H1 (cell line): ENCODE results near the gene TNFRSF11A. TPM values are rescaled to one million over a fixed set of nuclear protein-coding genes. Genes with fewer than 3 reads are reported as not detected.

Experiments used
- CTCF ChIA-PET: fragments of 300-600 bp; sonication (Branson Sonifier 250); formaldehyde crosslinking; loops from one replicate; lab custom pipeline; 2021; ENCODE audit not compliant: partially characterized antibody; lab: Charles Lee
- POLR2A ChIA-PET: fragments of 300-600 bp; sonication (Branson Sonifier 250); formaldehyde crosslinking; loops from one replicate; lab custom pipeline; 2021; ENCODE audit warnings: inconsistent platforms; ENCODE audit not compliant: partially characterized antibody; lab: Charles Lee
- DNase-seq, 2 experiments: peaks; one replicate each; pipeline versions ENCODE4 v3.0.0 to v3.0.0-alpha.2; 2010 to 2022; ENCODE audit warnings: low spot score in 2 of 2, low read depth in 1 of 2, mixed read lengths in 1 of 2
- FAIRE-seq: peaks from 2 replicates; lab custom pipeline; 2011; peaks lifted over from hg19 to GRCh38; lab: Jason Lieb, UNC
- H2AFZ ChIP-seq: 2 replicates; pipeline ENCODE4 v1.8.1; 2012; ENCODE audit warnings: low read length, inconsistent platforms
- H2AK5ac ChIP-seq: 2 replicates; pipeline ENCODE4 v1.6.1; 2013; ENCODE audit warnings: low read depth, low read length
- H2BK120ac ChIP-seq: replicated peaks from 2 replicates; pipeline ENCODE3; 2013; ENCODE audit warnings: low read depth, low read length, inconsistent platforms
- H2BK12ac ChIP-seq: 2 replicates; pipeline ENCODE4 v1.6.1; 2013; ENCODE audit warnings: low read depth, low read length
- H2BK15ac ChIP-seq: 2 replicates; pipeline ENCODE4 v1.6.1; 2013; ENCODE audit warnings: low read length
- H2BK20ac ChIP-seq: 2 replicates; pipeline ENCODE4 v1.6.1; 2013; ENCODE audit warnings: low read length
- H2BK5ac ChIP-seq: 2 replicates; pipeline ENCODE4 v1.6.1; 2013; ENCODE audit warnings: low read depth, low read length
- H3K14ac ChIP-seq: 2 replicates; pipeline ENCODE4 v1.6.1; 2013; ENCODE audit warnings: inconsistent platforms; ENCODE audit not compliant: insufficient read length
- H3K18ac ChIP-seq: 2 replicates; pipeline ENCODE4 v1.6.1; 2013; ENCODE audit warnings: low read length; ENCODE audit errors: extremely low read depth
- H3K23ac ChIP-seq: 2 replicates; pipeline ENCODE4 v1.6.1; 2013; ENCODE audit warnings: inconsistent platforms; ENCODE audit not compliant: insufficient read length
- H3K23me2 ChIP-seq: 2 replicates; pipeline ENCODE4 v1.6.1; 2013; ENCODE audit warnings: low read depth, low read length
- H3K27ac ChIP-seq: 2 replicates; pipeline ENCODE4 v1.6.1; 2011; ENCODE audit warnings: low read depth, low read length, inconsistent platforms
- H3K27me3 ChIP-seq, 4 experiments: replicated peaks in 1 of 4; 1 replicate in 1 of 4; 2 replicates in 3 of 4; pipeline versions ENCODE4 v1.6.1 to v1.8.1; 2011 to 2013; ENCODE audit warnings: low read length in 3 of 4, mild to moderate bottlenecking in 3 of 4, inconsistent platforms in 2 of 4, mixed read lengths in 2 of 4, moderate library complexity in 1 of 4; ENCODE audit not compliant: control insufficient read depth in 3 of 4, insufficient read depth in 3 of 4; ENCODE audit errors: extremely low read depth in 1 of 4
- H3K36me3 ChIP-seq, 4 experiments: 2 replicates each; pipeline versions ENCODE4 v1.6.1 to v1.8.1; 2011 to 2013; ENCODE audit warnings: mild to moderate bottlenecking in 4 of 4, low read length in 3 of 4, moderate library complexity in 2 of 4, control low read depth in 1 of 4, inconsistent platforms in 1 of 4; ENCODE audit not compliant: insufficient read depth in 4 of 4, control insufficient read depth in 2 of 4
- H3K4ac ChIP-seq: replicated peaks from 2 replicates; pipeline ENCODE3; 2013; ENCODE audit warnings: low read length, low read depth, mixed read lengths, inconsistent platforms; ENCODE audit not compliant: insufficient read length
- H3K4me1 ChIP-seq, 4 experiments: replicated peaks in 1 of 4; 1 replicate in 1 of 4; 2 replicates in 3 of 4; pipeline versions ENCODE4 v1.6.1 to v1.8.1; 2011 to 2013; ENCODE audit warnings: low read length in 3 of 4, inconsistent platforms in 2 of 4, mixed read lengths in 1 of 4; ENCODE audit not compliant: insufficient read depth in 4 of 4, control insufficient read depth in 3 of 4
- H3K4me2 ChIP-seq, 2 experiments: 2 replicates each; pipeline versions ENCODE4 v1.6.1 to v1.8.1; 2011 to 2013; ENCODE audit warnings: low read depth in 2 of 2, low read length in 2 of 2, control low read depth in 1 of 2, inconsistent platforms in 1 of 2, mild to moderate bottlenecking in 1 of 2; ENCODE audit not compliant: insufficient read depth in 1 of 2
- H3K4me3 ChIP-seq, 4 experiments: fragments of 200-600, 300-600 bp in 1 of 4; sonication (generic), shearing (Covaris generic), sonication (Bioruptor Twin) in 1 of 4; 2 replicates each; pipeline versions ENCODE4 v1.5.1 to v1.8.1; 2011 to 2016; ENCODE audit warnings: low read length in 4 of 4, low read depth in 3 of 4, control low read depth in 2 of 4, inconsistent platforms in 2 of 4, mild to moderate bottlenecking in 2 of 4, mixed read lengths in 1 of 4, moderate library complexity in 1 of 4; ENCODE audit not compliant: insufficient read depth in 2 of 4; ENCODE audit errors: extremely low read depth in 1 of 4
- H3K56ac ChIP-seq: replicated peaks from 2 replicates; pipeline ENCODE3; 2013; ENCODE audit warnings: low read depth, mild to moderate bottlenecking, mixed read lengths, low read length, inconsistent platforms; ENCODE audit not compliant: insufficient read length
- H3K79me1 ChIP-seq: 2 replicates; pipeline ENCODE4 v1.6.1; 2013; ENCODE audit warnings: low read depth, low read length, control low read depth
- H3K79me2 ChIP-seq, 2 experiments: 2 replicates each; pipeline versions ENCODE4 v1.6.1 to v1.8.1; 2012 to 2013; ENCODE audit warnings: low read length in 2 of 2, mild to moderate bottlenecking in 2 of 2, inconsistent platforms in 1 of 2; ENCODE audit not compliant: insufficient read depth in 2 of 2, control insufficient read depth in 1 of 2
- H3K9ac ChIP-seq, 4 experiments: replicated peaks in 1 of 4; 1 replicate in 1 of 4; 2 replicates in 3 of 4; pipeline versions ENCODE4 v1.6.1 to v1.8.1; 2011 to 2013; ENCODE audit warnings: low read depth in 3 of 4, low read length in 3 of 4, control low read depth in 2 of 4, mild to moderate bottlenecking in 2 of 4, moderate library complexity in 2 of 4, inconsistent platforms in 1 of 4; ENCODE audit errors: extremely low read depth in 1 of 4
- H3K9me3 ChIP-seq, 2 experiments: 2 replicates each; pipeline versions ENCODE4 v1.6.1 to v1.8.1; 2012 to 2013; ENCODE audit warnings: mild to moderate bottlenecking in 2 of 2, moderate library complexity in 2 of 2, control low read depth in 1 of 2, inconsistent platforms in 1 of 2, low read depth in 1 of 2, low read length in 1 of 2, mixed read lengths in 1 of 2; ENCODE audit not compliant: insufficient read depth in 2 of 2
- H4K20me1 ChIP-seq, 2 experiments: replicated peaks in 1 of 2; 2 replicates each; pipeline versions ENCODE3 to v1.8.1; 2011 to 2013; ENCODE audit warnings: inconsistent platforms in 2 of 2, low read length in 2 of 2, mild to moderate bottlenecking in 1 of 2; ENCODE audit not compliant: insufficient read depth in 2 of 2, control insufficient read depth in 1 of 2
- H4K5ac ChIP-seq: 2 replicates; pipeline ENCODE4 v1.6.1; 2013; ENCODE audit warnings: low read length, low read depth, mixed read lengths, inconsistent platforms; ENCODE audit not compliant: insufficient read length
- H4K8ac ChIP-seq: 2 replicates; pipeline ENCODE4 v1.8.0; 2013; ENCODE audit warnings: mild to moderate bottlenecking, moderate library complexity, low read length, inconsistent platforms; ENCODE audit not compliant: insufficient read depth; ENCODE audit errors: extremely low read depth
- H4K91ac ChIP-seq: replicated peaks from 2 replicates; pipeline ENCODE3; 2013; ENCODE audit warnings: low read length, mixed read lengths, inconsistent platforms; ENCODE audit not compliant: insufficient read length
- ATF3 ChIP-seq: IDR thresholded peaks from 2 replicates; pipeline ENCODE4 v1.6.1; 2011; ENCODE audit warnings: low read depth, mild to moderate bottlenecking, low read length; ENCODE audit not compliant: insufficient read depth
- CREB1 ChIP-seq: IDR thresholded peaks from 2 replicates; pipeline ENCODE4 v1.6.1; 2012; ENCODE audit warnings: inconsistent platforms
- CTCF ChIP-seq, 3 experiments: IDR thresholded peaks; 1 replicate in 2 of 3; 2 replicates in 1 of 3; pipeline versions ENCODE4 v1.5.1 to v1.6.1; 2011; ENCODE audit warnings: low read length in 3 of 3, mild to moderate bottlenecking in 3 of 3, inconsistent platforms in 2 of 3, low read depth in 1 of 3, moderate library complexity in 1 of 3; ENCODE audit not compliant: insufficient read depth in 1 of 3; ENCODE audit errors: control extremely low read depth in 1 of 3
- KDM1A ChIP-seq: fragments of 200-600, 300-600 bp; sonication (generic); IDR thresholded peaks from 2 replicates; pipeline ENCODE4 v1.7.1; 2016; ENCODE audit warnings: mild to moderate bottlenecking, low read length, borderline replicate concordance
- NRF1 ChIP-seq: IDR thresholded peaks from 2 replicates; pipeline ENCODE4 v1.6.1; 2011; ENCODE audit warnings: mild to moderate bottlenecking, low read depth, low read length, improper control_type of control experiment
- PHF8 ChIP-seq: fragments of 200-600 bp; sonication (generic); conservative IDR thresholded peaks from 2 replicates; pipeline ENCODE4 v1.7.1; 2012; ENCODE audit warnings: low read depth, mild to moderate bottlenecking, inconsistent platforms, low read length, moderate library complexity
- POLR2AphosphoS5 ChIP-seq: IDR thresholded peaks from 2 replicates; pipeline ENCODE4 v1.6.1; 2011; ENCODE audit warnings: low read depth, low read length
- WGBS, 2 experiments: shearing (Covaris generic) in 1 of 2; methylation state at CpG; one replicate each; pipeline versions ENCODE4 v1.1.6 to v1.1.7; 2013 to 2015; ENCODE audit warnings: low lambda C conversion rate in 2 of 2, mixed read lengths in 2 of 2, inconsistent platforms in 1 of 2, low coverage in 1 of 2, missing lambda C conversion rate in 1 of 2; ENCODE audit not compliant: insufficient replicate concordance in 2 of 2, insufficient coverage in 1 of 2, insufficient read length in 1 of 2; ENCODE audit errors: extremely low coverage in 1 of 2, missing lambda C conversion rate in 1 of 2; 5-methylcytosine and 5-hydroxymethylcytosine counted together
- polyA plus RNA-seq, 7 experiments: library from polyadenylated mRNA; depleted of rRNA in 3 of 7; stranded (reverse) in 5 of 7; unstranded in 2 of 7; fragments of >200 nt in 5 of 7; fragments of 200-250 nt in 2 of 7; gene quantifications; 1 replicate in 5 of 7; 2 replicates in 1 of 7; 4 replicates in 1 of 7; pipeline versions ENCODE4 v1.2.1 to v1.2.3, GENCODE V29; 2011 to 2013; ENCODE audit warnings: missing spikeins in 2 of 7, mixed read lengths in 2 of 7
- total RNA-seq: library from RNA; stranded (reverse); fragmentation: NEBNext Ultra II Directional; extraction: Animal tissue kit (Norgen Biotek cat#: 25700); gene quantifications from 2 replicates; pipeline ENCODE4 v1.2.1, GENCODE V29; 2021

The TNFRSF11A gene
- total and polyA plus RNA-seq, 2 of the 8 experiments (the other 6 are each of a cell fraction or from before 2014, with no cell fraction given): 8.7 to 10.6 TPM

DNA sequence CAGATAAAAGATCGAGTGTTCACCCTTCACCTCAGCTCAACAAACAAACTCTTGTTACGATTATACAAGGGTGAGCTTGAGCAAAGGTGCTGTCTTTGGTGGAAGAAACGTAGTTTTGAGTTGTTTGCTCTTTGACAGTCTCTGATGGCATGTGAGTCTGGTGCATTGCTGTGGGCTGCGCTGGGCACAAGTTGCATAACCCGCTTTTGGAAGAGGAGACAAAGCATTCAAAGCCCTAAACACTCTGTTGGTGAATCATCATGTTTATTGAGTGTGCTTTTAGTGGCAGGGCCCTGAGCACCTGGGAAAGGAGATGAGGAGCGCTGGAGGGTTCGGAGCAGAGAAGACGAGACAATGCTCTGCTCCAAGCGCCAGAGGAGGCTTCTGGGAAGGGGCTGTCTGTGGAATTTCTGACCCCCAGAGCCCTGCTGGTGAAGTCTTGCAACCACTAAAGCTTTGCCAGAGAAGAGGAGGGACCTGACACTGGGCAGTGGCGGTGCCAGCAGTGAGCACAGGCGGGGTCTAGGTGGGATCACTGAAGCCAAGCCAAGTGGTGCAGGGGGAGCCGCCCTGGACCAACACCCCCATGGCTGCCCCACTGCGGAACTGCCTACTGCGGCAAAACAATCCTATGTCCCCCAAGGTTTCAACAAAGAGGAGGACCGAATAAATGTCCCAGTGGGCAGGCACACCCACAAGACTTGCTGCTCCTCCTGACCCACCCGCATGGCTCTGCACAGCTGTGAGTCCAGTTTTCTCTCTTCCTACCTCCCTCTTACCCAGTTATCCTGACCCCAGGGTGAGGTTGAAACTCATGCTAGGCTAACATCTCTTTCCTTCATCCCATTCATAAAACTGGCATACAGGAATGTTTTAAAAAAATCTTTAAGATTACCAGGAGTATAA is 64.0 kb downstream of the TNFRSF11A start:
- CTCF ChIA-PET: interaction anchor here (0.5 to 6.5 kb wide), 4 partner anchors 12 to 842 kb away, joined by 3 to 36 read pairs (median 4); no protein-coding TSS in a partner anchor
- no peak overlapping the region for H4K91ac ChIP-seq
- WGBS, 2 experiments: 87% methylated on average over 16 of the region's 16 CpGs; no CpG with 5 or more reads in 1 of the 2 experiments
- TF ChIP-seq POLR2AphosphoS5 (no peak), PHF8 (no peak), ATF3 (no peak), NRF1 (no peak), CTCF (IDR thresholded peaks at IDR 0.05; ENCODE audit: control extremely low read depth in 1 of 3, insufficient read depth in 1 of 3, low read depth in 1 of 3, low read length in 3 of 3) (no peak), CREB1 (no peak), KDM1A (no peak)

More for the DNA sequence above, 64.0 kb downstream of the TNFRSF11A start:
- Histone ChIP-seq H3K9ac (no peak overlapping the region), H2BK5ac (peak overlapping the region; percentile 12; the same call in 1 of the 2 replicates), H3K23me2 (no peaks in the 10 kb centered on the region; the same call in 1 of the 2 replicates), H4K8ac (peak overlapping the region; percentile 25), H2AFZ (no peak overlapping the region), H4K20me1 (no peaks in the 10 kb centered on the region), H3K14ac (no peak overlapping the region), H2BK120ac (no peak overlapping the region), H3K4me3 (no peak overlapping the region), H3K27me3 (0 out of 7 replicates have a peak, but pooled peaks cover 0 to under 1% (median 0%) of the 10 kb centered on the region in 4 experiments), H3K18ac (no peak overlapping the region), H3K4me1 (peaks cover 0 to 10% (median 5%) of the 10 kb centered on the region in 4 experiments; a peak in 5 of 7 replicates), H3K4me2 (no peak overlapping the region), H3K9me3 (peaks cover 0 to 7% of the 10 kb centered on the region in 2 experiments; a peak in 1 of 4 replicates), H3K79me2 (no peaks in the 10 kb centered on the region), H3K36me3 (peaks cover 0 to 5% (median 0%) of the 10 kb centered on the region in 4 experiments; a peak in 1 of 8 replicates), H3K56ac (no peak overlapping the region), H2BK20ac (no peak overlapping the region), H3K79me1 (no peaks in the 10 kb centered on the region), H2BK12ac (no peak overlapping the region), H3K23ac (no peak overlapping the region), H3K4ac (no peak overlapping the region), H4K5ac (no peak overlapping the region), H2BK15ac (0 out of 2 replicates have a peak overlapping the region, but pooled peaks have one; percentile 23), H2AK5ac (no peak overlapping the region), H3K27ac (no peak overlapping the region)
- no peak for DNase-seq
- FAIRE-seq: no peak
- POLR2A ChIA-PET: no interaction called here
